ENCODE data around the gene ILKAP.

DNA sequence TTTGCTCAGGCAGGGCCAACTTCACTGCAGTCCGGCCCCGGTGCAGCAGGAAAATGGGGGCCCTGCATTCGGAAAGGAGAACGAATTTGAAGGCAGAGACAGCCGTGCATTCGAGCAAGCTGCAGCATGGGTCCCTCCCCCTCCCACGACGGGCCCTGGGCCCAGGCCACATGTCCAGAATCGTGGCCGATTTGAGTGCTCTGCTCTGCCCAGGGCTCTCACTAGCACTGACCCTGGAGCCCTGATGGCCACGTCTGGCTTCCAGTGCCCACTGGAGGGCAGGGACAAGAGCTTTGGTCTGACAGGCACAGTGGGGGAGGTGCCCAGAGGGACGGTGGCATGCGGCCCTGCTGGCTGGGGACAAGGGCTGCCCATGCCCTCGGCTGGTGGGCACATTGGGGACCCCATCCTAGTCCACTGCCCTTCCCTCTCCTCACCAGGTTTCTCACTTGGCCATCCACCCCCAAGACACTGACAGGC lies 79.5 kb downstream of the ILKAP start:
- TF ChIP-seq, protein P1, sequence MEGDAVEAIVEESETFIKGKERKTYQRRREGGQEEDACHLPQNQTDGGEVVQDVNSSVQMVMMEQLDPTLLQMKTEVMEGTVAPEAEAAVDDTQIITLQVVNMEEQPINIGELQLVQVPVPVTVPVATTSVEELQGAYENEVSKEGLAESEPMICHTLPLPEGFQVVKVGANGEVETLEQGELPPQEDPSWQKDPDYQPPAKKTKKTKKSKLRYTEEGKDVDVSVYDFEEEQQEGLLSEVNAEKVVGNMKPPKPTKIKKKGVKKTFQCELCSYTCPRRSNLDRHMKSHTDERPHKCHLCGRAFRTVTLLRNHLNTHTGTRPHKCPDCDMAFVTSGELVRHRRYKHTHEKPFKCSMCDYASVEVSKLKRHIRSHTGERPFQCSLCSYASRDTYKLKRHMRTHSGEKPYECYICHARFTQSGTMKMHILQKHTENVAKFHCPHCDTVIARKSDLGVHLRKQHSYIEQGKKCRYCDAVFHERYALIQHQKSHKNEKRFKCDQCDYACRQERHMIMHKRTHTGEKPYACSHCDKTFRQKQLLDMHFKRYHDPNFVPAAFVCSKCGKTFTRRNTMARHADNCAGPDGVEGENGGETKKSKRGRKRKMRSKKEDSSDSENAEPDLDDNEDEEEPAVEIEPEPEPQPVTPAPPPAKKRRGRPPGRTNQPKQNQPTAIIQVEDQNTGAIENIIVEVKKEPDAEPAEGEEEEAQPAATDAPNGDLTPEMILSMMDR (IDR thresholded peaks at IDR 0.05 in 2 of 3, conservative IDR thresholded peaks at IDR 0.05 in 1 of 3; ENCODE audit: borderline replicate concordance in 1 of 3, insufficient read depth in 1 of 3, low read depth in 2 of 3, low read length in 2 of 3) = no peak
- TF ChIP-seq JUND (IDR thresholded peaks at IDR 0.05) (no peak), CEBPB (IDR thresholded peaks at IDR 0.05; ENCODE audit: low read depth) (no peak), EZH2 (IDR thresholded peaks at IDR 0.05) (no peak), POLR2A (IDR thresholded peaks at IDR 0.05; ENCODE audit: borderline replicate concordance, extremely low read depth, insufficient read depth, insufficient read length) (no peak), SIN3A (IDR thresholded peaks at IDR 0.05; ENCODE audit: low read depth) (no peak), REST (IDR thresholded peaks at IDR 0.05; ENCODE audit: low read depth) (no peak), SP1 (IDR thresholded peaks at IDR 0.05; ENCODE audit: low read depth) (no peak)
- TF ChIP-seq, protein P2, sequence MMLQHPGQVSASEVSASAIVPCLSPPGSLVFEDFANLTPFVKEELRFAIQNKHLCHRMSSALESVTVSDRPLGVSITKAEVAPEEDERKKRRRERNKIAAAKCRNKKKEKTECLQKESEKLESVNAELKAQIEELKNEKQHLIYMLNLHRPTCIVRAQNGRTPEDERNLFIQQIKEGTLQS (IDR thresholded peaks at IDR 0.05) = no peak
